MCF 10A (cell line): ENCODE results near the gene GOLGA5. TPM values are rescaled to one million over a fixed set of nuclear protein-coding genes. Genes with fewer than 3 reads are reported as not detected.
A peak's percentile ranks its signal among the peaks of the same experiment; 100 is the strongest.

Source experiments
- BruUV-seq: library from RNA; stranded (reverse); fragments of 400-500 nt; replicated peaks from 2 replicates; lab custom pipeline; 2021; lab: Mats Ljungman, UMichigan
- CTCF ChIA-PET: fragments of 300-600 bp; sonication (Branson Sonifier 250); formaldehyde crosslinking; extraction: SDS; loops from one replicate; lab custom pipeline; 2021; ENCODE audit warnings: antibody characterized with exemption, inconsistent platforms; lab: Yijun Ruan, JAX
- POLR2A ChIA-PET: fragments of 300-600, 350-650 bp; sonication (Branson Sonifier 250); formaldehyde crosslinking; extraction: SDS; loops from one replicate; lab custom pipeline; 2020; ENCODE audit warnings: antibody characterized with exemption, inconsistent platforms; lab: Yijun Ruan, JAX
- DNase-seq: peaks from one replicate; pipeline ENCODE4 v3.0.0-alpha.2; 2018; ENCODE audit not compliant: unreplicated experiment
- H3K27ac Mint-ChIP-seq: one replicate; pipeline ENCODE4 v1.8.0; 2022; ENCODE audit warnings: mild to moderate bottlenecking, low read depth, mixed read lengths; ENCODE audit not compliant: unreplicated experiment
- H3K27me3 Mint-ChIP-seq: one replicate; pipeline ENCODE4 v1.8.0; 2022; ENCODE audit warnings: mixed read lengths; ENCODE audit not compliant: insufficient read depth, unreplicated experiment
- H3K36me3 Mint-ChIP-seq: one replicate; pipeline ENCODE4 v1.8.0; 2022; ENCODE audit warnings: mild to moderate bottlenecking, moderate library complexity, mixed read lengths; ENCODE audit not compliant: insufficient read depth, unreplicated experiment
- H3K4me1 Mint-ChIP-seq: one replicate; pipeline ENCODE4 v1.8.0; 2022; ENCODE audit warnings: mixed read lengths; ENCODE audit not compliant: insufficient read depth, unreplicated experiment
- H3K4me3 Mint-ChIP-seq: one replicate; pipeline ENCODE4 v1.8.0; 2022; ENCODE audit warnings: mild to moderate bottlenecking, moderate library complexity, mixed read lengths; ENCODE audit not compliant: unreplicated experiment
- H3K9me3 Mint-ChIP-seq: one replicate; pipeline ENCODE4 v1.8.0; 2022; ENCODE audit warnings: mixed read lengths; ENCODE audit not compliant: unreplicated experiment
- intact Hi-C: fragments of 100-400 bp; cut with micrococcal nuclease; formaldehyde crosslinking; loops from 2 replicates; pipeline ENCODE4 v1.14.1; 2022
- total RNA-seq: library from RNA; stranded (reverse); gene quantifications from 2 replicates; pipeline ENCODE4 v1.2.3, GENCODE V29; 2022
- TF ChIP-seq, protein P1 (sequence below): fragments of 200-600 bp; IDR thresholded peaks from one replicate; pipeline ENCODE4 v1.8.0; 2022; ENCODE audit warnings: antibody characterized with exemption, mild to moderate bottlenecking; ENCODE audit not compliant: unreplicated experiment

The GOLGA5 gene
- total RNA-seq, 1 experiment from 2014 or later = 64.8 TPM

DNA sequence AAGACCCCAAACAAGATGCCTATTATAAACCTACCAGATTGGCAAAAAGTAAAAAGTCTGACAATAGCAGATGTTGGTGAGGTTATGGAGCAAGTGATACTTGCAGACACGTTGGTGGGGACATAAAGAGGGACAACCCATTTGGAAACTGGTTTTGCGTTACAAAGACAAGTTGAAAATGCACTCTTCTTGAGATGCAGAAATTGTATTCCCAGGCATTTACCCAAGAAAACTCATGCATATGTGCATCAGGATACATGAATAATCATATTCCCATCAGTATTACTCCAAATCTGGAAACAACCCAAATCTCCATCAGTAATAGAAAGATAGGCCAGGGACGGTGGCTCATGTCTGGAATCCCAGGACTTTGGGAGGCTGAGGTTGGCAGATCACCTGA is 12.8 kb upstream of the GOLGA5 start:
- Mint-ChIP-seq H3K4me3 (no peak overlapping the region), H3K4me1 (peaks cover 4% of the 10 kb centered on the region), H3K36me3 (no peaks in the 10 kb centered on the region), H3K9me3 (no peaks in the 10 kb centered on the region), H3K27me3 (no peaks in the 10 kb centered on the region), H3K27ac (no peak overlapping the region)
- intact Hi-C loops = loop anchor here (5.0 kb wide), 1 partner anchor 34 kb away; the partner anchor contains the start of gene LGMN
- ChIA-PET CTCF (interaction anchor here (1.1 to 8.6 kb wide), 3 partner anchors 68 to 646 kb away, joined by 3 to 106 read pairs (median 5); no protein-coding TSS in a partner anchor), POLR2A (no interaction called here)
- no TSS peak for BruUV-seq
- TF ChIP-seq, protein P1, sequence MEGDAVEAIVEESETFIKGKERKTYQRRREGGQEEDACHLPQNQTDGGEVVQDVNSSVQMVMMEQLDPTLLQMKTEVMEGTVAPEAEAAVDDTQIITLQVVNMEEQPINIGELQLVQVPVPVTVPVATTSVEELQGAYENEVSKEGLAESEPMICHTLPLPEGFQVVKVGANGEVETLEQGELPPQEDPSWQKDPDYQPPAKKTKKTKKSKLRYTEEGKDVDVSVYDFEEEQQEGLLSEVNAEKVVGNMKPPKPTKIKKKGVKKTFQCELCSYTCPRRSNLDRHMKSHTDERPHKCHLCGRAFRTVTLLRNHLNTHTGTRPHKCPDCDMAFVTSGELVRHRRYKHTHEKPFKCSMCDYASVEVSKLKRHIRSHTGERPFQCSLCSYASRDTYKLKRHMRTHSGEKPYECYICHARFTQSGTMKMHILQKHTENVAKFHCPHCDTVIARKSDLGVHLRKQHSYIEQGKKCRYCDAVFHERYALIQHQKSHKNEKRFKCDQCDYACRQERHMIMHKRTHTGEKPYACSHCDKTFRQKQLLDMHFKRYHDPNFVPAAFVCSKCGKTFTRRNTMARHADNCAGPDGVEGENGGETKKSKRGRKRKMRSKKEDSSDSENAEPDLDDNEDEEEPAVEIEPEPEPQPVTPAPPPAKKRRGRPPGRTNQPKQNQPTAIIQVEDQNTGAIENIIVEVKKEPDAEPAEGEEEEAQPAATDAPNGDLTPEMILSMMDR = no peak
- no peak for DNase-seq

DNA sequence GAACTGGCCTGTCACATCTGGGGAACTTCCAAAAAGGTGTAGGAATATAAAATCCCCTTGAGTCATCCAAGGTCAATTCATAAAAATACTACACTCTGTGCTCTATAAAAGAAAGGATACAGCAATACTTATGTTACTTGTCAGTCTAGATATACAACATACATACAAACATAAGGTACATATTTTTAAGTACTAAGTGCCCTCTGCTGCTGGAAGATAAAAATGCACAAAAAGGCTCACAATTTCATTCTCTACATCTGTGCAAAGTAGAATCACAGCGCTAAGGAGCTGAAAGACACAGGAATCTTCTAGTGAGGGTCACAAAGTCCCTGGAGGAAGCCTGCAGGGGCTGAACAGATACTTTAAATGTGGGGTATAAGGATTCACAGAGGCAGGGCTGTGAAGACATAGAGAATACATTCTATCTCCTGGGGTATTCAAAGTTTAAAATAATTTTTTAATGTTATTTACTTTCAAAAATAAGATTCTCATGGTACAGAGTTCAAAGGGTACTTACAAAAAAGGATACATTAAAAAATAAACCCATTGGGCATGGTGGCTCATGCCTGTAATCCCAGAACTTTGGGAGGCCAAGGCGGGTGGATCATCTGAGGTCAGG is 10.2 kb upstream of the GOLGA5 start:
- BruUV-seq = no TSS peak

DNA sequence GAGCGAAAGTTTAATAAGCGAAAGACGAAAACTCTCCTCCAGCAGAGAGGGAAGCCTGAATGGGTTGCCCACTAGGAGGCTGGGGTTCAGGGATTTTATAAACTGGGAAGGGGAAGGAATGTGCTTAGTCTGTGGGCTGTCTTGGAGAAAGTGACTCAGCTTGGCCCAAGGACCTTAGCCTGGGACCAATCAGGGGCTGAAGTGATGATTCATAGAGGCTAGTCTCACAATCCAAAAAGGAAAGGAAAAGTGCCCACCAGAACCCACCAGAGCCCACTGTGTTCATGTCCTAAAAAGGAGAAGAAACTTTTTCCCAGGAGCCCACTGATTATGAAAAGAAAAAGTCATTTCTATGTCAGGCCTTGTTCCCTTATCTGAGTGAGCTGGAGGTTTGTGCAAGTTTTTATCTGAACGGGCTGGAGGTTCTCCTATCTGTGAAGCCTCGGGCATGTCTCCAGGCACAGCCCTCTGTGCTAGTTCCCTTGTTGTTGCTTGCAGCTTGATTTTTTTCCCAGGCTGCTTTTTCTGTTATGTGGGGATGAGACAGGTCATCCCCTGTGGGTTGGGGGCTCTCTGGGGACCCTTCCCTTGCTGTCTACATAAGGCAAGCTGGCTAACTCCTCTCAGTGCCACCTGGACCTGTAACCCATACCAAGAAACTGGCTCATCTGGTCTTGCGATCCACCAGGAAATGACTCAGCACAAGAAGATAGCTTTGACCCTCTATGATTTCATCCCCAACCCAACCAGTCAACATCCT is 8.3 kb upstream of the GOLGA5 start:
- H3K36me3 Mint-ChIP-seq = no peaks in the 10 kb centered on the region
- H3K4me1 Mint-ChIP-seq = peaks cover 4% of the 10 kb centered on the region
- no peaks in the 10 kb centered on the region for H3K27me3 Mint-ChIP-seq
- CTCF ChIA-PET = interaction anchor here (0.7 to 8.6 kb wide), 6 partner anchors 13 to 652 kb away, joined by 3 to 106 read pairs (median 3); no protein-coding TSS in a partner anchor
- intact Hi-C loops = no loop called here
- no TSS peak for BruUV-seq
- no peak overlapping the region for H3K4me3 Mint-ChIP-seq
- DNase-seq = peak; percentile 34
- TF ChIP-seq, protein P1 = no peak
- POLR2A ChIA-PET = no interaction called here
- peaks cover 15% of the 10 kb centered on the region for H3K9me3 Mint-ChIP-seq
- H3K27ac Mint-ChIP-seq = peak overlapping the region; percentile 16

More for the DNA sequence above, 10.2 kb upstream of the GOLGA5 start:
- Mint-ChIP-seq H3K4me1 (peaks cover 4% of the 10 kb centered on the region), H3K9me3 (peaks cover 3% of the 10 kb centered on the region), H3K27ac (no peak overlapping the region), H3K4me3 (no peak overlapping the region), H3K36me3 (no peaks in the 10 kb centered on the region), H3K27me3 (no peaks in the 10 kb centered on the region)
- ChIA-PET CTCF (interaction anchor here (0.5 to 8.6 kb wide), 15 partner anchors 8 to 699 kb away, joined by 3 to 106 read pairs (median 3); no protein-coding TSS in a partner anchor), POLR2A (interaction anchor here (0.5 to 1.1 kb wide), 3 partner anchors 207 to 684 kb away, joined by 3 to 4 read pairs (median 4); partner anchors contain the start of genes CPSF2 and NDUFB1)
- TF ChIP-seq, protein P1 = peak; percentile 60
- intact Hi-C loops = loop anchor here (1.0 to 5.0 kb wide), 2 partner anchors 37 to 70 kb away; partner anchors contain the start of gene LGMN
- peak; percentile 64 for DNase-seq

DNA sequence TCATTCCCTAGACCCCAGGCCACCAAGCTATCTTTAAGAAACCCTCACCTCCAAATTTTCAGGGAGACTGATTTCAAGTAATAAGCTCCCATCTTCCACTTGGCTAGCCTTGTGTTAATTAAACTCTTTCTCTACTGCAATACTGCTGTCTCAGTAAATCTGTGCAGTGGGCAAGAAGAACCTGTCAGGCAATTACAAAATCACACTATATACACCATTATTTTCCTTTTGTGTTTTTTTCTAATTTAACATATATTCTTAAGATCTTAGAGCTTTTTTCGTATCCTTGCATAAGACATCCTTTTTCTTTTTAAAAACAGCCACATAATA is 7.7 kb upstream of the GOLGA5 start:
- intact Hi-C loops = no loop called here
- Mint-ChIP-seq H3K27me3 (no peaks in the 10 kb centered on the region), H3K4me3 (no peak overlapping the region), H3K9me3 (peaks cover 15% of the 10 kb centered on the region), H3K36me3 (no peaks in the 10 kb centered on the region), H3K27ac (peak overlapping the region; percentile 16), H3K4me1 (peaks cover 4% of the 10 kb centered on the region)
- BruUV-seq = no TSS peak
- no peak for DNase-seq
- ChIA-PET CTCF (interaction anchor here (0.7 to 8.6 kb wide), 6 partner anchors 14 to 652 kb away, joined by 3 to 106 read pairs (median 3); no protein-coding TSS in a partner anchor), POLR2A (no interaction called here)
- TF ChIP-seq, protein P1 = no peak
